HG03108 (cell line): Measurements from ENCODE around the gene SON.
A peak's percentile ranks its signal among the peaks of the same experiment; 100 is the strongest.

Experiments used
- ATAC-seq: cut with Tn5 transposase; IDR thresholded peaks from one replicate; pipeline ENCODE4 v1.9.1; 2021; ENCODE audit warnings: moderate library complexity; ENCODE audit not compliant: unreplicated experiment

SON gene

DNA sequence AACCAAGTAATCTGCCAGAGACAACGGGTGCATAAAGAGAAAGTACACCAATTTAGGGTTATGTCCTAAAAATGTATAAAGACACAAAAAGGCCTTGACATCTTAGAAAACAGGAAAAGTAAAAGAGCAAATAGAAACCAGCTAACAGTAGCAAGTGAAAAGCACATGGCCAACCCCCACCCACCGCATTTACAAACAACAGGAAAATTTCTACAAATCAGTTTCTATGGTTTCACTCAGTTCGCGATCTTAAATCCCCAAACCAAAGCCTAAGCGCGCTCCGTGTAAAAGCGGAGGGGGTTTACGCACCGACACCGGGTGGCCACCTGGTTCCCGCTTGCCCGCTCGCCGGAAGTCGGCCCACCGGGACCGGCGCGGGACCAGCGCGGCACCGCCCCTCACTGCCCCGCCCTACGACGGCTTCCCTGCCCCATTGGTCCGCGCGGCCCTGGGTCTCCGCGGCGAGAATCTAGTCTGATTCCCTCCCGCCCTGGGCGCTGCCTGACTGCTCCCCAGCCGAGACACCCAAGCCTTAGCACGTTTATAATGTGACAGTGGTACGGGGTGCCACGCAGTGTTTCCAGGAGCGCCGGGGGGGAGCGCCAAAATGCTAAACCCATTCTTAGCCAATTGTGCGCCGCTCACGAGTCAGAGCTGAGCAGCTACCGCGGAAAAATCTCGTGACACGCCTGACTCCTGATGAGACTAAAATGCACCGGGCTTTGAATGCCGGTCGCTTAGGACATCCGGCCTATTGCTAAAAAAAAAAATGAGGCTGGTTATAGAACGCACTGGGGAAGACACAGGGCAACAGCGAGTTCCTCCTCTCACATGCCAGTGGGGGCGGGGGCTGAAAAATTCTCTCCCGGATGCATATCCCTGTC lies 840 bp upstream of the SON start, which contains the start of gene GART:
GART (minus strand) TSS at position 362 of the 884 bp plus-strand sequence. CDS start 2,802 bp downstream, outside the sequence.
- peak; percentile 53 for ATAC-seq

DNA sequence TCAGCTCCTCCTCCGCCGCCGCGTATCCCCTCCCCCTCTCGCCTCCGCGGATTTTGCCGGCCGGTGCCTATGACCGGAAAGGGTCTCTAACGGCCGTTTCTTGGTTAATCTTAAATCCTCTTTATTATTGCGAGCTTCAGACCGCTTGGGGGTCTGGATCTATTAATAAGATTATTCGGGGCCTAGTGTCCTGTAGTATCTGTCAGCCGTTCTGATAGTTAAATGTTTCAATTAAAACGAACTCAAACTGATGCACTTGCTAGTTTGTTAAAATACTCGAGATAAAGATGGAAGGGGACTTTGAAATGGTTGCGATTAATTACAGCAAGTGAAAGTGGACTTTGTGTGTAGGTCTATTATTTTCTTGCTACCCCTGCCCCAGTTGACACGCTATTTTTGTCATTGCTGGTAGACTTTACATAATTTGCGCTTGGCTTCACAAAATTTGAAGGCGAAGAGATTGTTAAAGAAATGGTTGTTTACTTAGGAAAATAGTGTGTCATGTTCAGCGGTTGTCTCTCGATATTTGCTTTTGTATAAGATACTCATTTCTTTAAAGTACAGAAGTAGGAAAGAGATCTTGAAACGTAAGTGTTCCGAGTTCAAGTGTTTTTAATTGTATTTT lies 779 bp downstream of the SON start:
- no peak for ATAC-seq

DNA sequence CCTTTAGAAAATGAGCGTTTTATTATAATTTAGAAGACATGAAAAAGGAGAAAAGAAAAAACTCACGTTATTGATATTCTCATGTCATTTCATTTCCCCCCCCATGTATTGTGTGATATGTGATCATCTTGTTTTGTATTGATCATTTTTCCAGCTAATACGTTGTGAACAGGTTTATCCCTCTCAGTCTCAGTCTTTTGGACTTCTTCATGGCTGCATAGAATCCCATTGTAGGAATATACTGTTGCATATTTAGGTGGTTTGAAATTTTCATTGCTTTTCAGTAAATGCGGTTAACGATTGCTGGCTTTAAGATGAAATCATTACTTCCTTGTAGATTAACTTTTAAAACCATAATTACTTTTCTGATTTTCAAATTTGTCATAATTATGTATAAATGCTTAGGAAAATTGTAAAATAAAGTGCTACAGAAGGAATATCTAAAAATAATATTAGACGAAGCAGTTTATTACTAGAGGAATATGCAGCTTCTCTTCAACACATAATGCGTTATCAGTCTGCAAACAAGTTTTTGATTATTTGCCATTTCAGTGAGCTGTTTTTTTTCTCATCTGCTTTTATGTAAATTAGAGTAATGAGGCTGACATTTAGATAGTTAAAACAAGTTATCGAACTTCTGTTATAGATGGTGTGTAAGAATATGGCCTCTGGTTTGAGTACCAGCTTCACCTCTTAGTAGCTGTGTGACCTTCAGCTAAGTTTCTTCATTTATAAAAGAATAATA lies 1.8 kb downstream of the SON start:
- no peak for ATAC-seq

DNA sequence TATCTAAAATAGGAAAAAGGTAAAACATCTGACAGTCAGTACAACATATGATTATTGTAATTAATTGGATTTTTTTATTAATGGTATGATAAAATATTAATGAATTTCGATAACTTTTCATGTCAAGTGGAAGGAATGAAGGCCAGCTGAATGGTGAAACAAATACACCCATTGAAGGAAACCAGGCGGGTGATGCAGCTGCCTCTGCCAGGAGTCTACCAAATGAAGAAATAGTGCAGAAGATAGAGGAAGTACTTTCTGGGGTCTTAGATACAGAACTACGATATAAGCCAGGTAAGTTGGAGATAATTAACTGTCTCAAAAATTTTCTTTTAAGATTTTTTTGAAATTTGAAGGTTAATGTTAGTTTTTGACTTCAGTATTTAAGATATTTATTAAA lies 3.2 kb downstream of the SON start:
- ATAC-seq = no peak

DNA sequence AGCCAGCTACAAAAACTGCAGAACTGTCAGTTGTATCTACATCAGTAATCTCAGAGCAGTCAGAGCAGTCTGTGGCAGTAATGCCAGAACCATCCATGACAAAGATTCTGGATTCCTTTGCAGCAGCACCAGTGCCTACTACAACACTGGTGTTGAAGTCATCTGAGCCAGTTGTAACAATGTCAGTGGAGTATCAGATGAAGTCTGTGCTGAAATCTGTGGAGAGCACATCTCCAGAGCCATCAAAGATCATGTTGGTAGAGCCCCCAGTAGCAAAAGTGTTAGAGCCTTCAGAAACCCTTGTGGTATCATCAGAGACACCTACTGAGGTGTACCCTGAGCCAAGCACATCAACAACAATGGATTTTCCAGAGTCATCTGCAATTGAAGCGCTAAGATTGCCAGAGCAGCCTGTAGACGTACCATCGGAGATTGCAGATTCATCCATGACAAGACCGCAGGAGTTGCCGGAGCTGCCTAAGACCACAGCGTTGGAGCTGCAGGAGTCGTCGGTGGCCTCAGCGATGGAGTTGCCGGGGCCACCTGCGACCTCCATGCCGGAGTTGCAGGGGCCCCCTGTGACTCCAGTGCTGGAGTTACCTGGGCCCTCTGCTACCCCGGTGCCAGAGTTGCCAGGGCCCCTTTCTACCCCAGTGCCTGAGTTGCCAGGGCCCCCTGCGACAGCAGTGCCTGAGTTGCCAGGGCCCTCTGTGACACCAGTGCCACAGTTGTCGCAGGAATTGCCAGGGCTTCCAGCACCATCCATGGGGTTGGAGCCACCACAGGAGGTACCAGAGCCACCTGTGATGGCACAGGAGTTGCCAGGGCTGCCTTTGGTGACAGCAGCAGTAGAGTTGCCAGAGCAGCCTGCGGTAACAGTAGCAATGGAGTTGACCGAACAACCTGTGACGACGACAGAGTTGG lies 7.3 kb downstream of the SON start:
- no peak for ATAC-seq

DNA sequence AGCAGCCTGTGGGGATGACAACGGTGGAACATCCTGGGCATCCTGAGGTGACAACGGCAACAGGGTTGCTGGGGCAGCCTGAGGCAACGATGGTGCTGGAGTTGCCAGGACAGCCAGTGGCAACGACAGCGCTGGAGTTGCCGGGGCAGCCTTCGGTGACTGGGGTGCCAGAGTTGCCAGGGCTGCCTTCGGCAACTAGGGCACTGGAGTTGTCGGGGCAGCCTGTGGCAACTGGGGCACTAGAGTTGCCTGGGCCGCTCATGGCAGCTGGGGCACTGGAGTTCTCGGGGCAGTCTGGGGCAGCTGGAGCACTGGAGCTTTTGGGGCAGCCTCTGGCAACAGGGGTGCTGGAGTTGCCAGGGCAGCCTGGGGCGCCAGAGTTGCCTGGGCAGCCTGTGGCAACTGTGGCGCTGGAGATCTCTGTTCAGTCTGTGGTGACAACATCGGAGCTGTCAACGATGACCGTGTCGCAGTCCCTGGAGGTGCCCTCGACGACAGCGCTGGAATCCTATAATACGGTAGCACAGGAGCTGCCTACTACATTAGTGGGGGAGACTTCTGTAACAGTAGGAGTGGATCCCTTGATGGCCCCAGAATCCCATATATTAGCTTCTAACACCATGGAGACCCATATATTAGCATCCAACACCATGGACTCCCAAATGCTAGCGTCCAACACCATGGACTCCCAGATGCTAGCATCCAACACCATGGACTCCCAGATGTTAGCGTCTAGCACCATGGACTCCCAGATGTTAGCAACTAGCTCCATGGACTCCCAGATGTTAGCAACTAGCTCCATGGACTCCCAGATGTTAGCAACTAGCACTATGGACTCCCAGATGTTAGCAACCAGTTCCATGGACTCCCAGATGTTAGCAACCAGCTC lies 8.2 kb downstream of the SON start:
- ATAC-seq = no peak

DNA sequence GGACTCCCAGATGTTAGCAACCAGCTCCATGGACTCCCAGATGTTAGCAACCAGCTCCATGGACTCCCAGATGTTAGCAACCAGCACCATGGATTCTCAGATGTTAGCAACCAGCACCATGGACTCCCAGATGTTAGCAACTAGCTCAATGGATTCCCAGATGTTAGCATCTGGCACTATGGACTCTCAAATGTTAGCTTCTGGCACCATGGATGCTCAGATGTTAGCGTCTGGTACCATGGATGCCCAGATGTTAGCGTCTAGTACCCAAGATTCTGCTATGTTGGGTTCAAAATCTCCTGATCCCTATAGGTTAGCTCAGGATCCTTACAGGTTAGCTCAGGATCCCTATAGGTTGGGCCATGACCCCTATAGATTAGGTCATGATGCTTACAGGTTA lies 8.8 kb downstream of the SON start:
- no peak for ATAC-seq

DNA sequence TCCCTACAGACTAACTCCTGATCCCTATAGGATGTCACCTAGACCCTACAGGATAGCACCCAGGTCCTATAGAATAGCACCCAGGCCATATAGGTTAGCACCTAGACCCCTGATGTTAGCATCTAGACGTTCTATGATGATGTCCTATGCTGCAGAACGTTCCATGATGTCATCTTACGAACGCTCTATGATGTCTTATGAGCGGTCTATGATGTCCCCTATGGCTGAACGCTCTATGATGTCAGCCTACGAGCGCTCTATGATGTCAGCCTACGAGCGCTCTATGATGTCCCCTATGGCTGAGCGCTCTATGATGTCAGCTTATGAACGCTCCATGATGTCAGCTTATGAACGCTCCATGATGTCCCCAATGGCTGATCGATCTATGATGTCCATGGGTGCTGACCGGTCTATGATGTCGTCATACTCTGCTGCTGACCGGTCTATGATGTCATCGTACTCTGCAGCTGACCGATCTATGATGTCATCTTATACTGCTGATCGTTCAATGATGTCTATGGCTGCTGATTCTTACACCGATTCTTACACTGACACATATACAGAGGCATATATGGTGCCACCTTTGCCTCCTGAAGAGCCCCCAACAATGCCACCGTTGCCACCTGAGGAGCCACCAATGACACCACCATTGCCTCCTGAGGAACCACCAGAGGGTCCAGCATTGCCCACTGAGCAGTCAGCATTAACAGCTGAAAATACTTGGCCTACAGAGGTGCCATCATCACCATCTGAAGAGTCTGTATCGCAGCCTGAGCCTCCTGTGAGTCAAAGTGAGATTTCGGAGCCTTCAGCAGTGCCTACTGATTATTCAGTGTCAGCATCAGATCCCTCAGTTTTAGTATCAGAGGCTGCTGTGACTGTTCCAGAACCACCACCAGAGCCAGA lies 9.5 kb downstream of the SON start:
- no peak for ATAC-seq

DNA sequence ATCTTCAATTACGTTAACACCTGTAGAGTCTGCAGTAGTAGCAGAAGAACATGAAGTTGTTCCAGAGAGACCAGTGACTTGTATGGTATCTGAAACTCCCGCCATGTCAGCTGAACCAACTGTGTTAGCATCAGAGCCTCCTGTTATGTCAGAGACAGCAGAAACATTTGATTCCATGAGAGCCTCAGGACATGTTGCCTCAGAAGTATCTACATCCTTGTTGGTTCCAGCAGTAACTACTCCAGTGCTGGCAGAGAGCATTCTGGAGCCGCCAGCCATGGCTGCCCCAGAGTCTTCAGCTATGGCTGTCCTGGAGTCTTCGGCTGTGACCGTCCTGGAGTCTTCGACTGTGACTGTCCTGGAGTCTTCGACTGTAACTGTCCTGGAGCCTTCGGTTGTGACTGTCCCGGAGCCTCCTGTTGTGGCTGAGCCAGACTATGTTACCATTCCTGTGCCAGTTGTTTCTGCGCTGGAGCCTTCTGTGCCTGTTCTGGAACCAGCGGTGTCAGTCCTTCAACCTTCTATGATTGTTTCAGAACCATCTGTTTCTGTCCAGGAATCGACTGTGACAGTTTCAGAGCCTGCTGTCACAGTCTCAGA lies 10.3 kb downstream of the SON start:
- no peak for ATAC-seq

DNA sequence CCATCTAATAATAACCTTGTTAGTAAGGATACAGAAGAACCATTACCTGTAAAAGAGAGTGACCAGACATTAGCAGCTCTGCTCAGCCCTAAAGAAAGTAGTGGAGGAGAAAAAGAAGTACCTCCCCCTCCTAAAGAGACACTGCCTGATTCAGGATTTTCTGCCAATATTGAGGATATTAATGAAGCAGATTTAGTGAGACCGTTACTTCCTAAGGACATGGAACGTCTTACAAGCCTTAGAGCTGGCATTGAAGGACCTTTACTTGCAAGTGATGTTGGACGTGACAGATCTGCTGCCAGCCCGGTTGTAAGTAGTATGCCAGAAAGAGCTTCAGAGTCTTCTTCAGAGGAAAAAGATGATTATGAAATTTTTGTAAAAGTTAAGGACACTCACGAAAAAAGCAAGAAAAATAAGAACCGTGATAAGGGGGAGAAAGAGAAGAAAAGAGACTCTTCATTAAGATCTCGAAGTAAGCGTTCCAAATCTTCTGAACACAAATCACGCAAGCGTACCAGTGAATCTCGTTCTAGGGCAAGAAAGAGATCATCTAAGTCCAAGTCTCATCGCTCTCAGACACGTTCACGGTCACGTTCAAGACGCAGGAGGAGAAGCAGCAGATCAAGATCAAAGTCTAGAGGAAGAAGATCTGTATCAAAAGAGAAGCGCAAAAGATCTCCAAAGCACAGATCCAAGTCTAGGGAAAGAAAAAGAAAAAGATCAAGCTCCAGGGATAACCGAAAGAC lies 11.6 kb downstream of the SON start:
- no peak for ATAC-seq

DNA sequence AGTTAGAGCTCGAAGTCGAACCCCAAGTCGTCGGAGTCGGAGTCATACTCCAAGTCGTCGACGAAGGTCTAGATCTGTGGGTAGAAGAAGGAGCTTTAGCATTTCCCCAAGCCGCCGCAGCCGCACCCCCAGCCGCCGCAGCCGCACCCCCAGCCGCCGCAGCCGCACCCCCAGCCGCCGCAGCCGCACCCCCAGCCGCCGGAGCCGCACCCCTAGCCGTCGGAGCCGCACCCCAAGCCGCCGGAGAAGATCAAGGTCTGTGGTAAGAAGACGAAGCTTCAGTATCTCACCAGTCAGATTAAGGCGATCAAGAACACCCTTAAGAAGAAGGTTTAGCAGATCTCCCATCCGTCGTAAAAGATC lies 12.1 kb downstream of the SON start:
- no peak for ATAC-seq

DNA sequence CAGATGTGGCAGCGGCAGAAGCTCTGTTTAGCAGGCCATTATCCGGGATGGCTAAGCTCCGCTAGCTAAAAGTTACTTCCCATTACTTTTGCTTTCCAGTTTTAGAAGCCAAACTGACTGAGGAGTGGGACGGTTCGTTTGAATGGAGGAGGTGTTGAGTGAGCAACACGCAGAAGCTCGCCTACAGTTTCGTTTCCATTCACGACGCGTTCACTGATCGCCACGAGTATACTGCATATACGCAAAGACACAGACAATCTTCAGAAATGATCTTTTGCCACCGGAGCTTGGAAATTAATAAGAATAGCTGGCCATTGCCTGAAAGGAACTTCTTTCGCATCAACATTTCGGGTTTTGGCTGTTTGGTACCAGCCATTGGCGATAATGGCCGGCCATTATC lies 14.6 kb downstream of the SON start:
- no peak for ATAC-seq

DNA sequence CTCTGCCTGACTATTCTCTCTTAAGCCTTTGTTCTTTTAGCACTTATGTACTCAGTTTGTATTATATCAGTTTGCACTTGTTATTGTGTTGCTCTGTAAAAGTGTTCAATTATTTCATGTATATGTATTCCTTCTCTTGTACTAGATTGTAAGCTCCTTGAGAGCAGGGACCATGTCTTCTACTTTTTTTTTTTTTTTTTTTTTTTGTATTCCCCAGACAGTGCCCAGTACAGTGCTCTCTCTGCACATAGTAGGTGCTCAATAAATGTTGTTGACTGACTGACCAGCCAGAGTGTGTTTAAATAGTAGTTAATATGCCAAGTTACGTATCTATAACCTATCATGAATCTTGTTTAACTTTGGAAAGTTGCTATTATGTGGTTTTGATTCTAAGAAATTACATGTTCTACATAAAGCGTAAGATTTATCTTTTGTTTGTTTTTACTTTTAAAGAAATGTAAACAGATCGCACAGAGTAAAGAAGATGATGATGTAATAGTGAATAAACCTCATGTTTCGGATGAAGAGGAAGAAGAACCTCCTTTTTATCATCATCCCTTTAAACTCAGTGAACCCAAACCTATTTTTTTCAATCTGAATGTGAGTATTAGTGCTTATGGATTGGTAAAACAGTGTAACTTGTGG lies 16.1 kb downstream of the SON start:
- ATAC-seq = no peak

DNA sequence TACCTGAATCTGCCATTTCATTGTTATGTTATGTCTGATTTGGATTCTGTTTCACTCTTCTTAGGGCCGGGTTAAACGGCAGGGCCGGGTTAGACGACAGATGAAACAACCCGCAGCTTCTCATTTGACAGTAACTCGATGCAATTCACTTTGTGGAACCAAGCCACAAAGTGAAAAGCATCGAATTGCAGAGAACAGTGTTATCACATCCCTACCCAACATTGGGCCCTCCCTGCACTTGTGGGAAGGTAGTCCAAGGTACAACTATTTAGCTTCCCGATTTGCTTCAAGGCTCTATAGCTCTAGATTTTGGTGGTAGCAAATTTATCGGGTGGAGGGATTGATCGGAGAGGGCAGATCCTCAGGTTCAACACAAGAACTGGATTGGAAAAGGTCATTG lies 17.0 kb downstream of the SON start:
- no peak for ATAC-seq

DNA sequence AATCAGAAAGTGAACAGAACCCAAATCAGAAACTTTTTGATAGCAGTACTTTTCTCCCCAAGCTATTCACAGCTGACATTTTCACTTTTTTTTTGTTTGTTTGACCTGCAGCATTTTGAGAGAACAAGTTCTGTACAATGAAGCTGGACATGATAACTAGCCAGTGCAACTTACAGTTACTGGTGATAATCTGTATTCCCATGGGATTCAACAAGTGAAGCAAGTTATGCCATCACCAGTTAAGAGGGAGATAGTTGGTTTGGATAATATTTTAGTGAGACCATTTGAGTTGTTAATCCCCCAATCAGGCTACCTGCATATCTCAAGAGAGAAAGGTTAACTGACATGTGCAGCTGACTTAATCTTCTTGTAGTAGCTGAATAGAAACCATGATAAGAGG lies 18.1 kb downstream of the SON start:
- no peak for ATAC-seq

DNA sequence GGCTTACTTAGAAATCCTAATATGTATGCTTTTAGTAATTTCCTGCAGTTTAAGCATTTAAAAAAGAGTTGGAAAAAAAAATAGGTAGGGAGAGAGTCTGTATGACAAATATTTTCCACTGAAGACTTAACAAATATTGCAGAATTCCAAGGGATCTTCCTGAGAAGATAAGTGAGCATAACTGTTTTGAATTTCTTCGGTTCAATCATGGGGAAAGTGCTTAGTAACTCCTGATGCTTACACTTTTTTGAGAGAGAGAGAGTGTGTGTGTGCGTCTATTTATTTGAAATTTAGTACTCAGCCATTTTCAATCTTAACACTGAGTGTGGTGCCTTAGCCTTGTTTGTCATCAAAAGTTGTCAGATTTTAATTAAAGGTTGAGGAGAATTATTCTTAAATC lies 18.5 kb downstream of the SON start:
- no peak for ATAC-seq

DNA sequence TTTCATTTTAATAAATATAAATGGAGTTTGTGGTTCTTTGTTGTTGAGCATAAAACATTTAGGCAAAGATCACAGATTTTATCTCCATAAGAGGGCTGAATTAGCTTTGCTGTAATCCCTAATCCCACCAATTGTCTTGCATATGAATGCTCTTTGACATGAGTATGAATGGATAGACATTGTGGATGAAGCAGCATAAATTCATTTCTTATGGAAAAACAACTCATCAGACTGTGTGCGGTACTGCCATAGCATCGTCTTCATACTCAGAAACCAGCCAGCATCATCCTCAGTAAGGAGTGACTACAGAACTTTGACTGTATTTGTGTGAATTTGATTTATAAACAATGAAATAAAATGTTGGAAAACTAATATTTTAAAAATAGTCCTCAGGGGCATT lies 19.6 kb downstream of the SON start:
- ATAC-seq = no peak
